ENCODE measurements around the gene TBC1D1. TPM values are rescaled to one million over a fixed set of nuclear protein-coding genes. Genes with fewer than 3 reads are reported as not detected.

TBC1D1 gene
- total RNA-seq, 1 donor from 2014 or later, result 56.5 TPM

DNA sequence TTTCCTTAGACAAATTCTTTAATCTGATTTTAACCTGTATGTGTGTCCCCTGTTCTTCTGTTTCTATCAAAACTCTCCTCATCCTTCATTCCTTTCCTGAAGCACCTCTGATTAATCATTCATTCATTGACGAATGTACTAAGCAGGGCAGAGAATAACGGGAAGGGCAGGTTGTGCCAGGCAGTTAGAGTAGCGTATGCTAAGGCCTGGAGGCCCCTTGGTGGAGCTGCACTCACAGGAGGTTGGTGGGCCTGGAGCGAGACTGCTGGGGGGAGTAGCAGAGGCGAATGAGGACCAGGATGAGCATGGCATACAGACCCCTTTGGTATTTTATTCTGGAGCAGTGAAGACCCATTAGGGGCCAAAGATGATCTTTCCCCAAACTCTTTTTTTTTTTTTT, 91.9 kb downstream of the TBC1D1 start:
- ATAC-seq (peak in 1 of 2 donors; percentile 55), DNase-seq (no peak)
- intact Hi-C loops (cut with DNase I), result no loop called here
- Histone ChIP-seq H3K27ac (peak overlapping the region; percentile 12), H3K27me3 (ENCODE audit: low read depth) (no peaks in the 10 kb centered on the region), H3K9me3 (no peaks in the 10 kb centered on the region), H3K36me3 (no peaks in the 10 kb centered on the region), H3K4me3 (no peak overlapping the region), H3K4me1 (peaks cover 29% of the 10 kb centered on the region)
- TF ChIP-seq CTCF (IDR thresholded peaks at IDR 0.05), result no peak

DNA sequence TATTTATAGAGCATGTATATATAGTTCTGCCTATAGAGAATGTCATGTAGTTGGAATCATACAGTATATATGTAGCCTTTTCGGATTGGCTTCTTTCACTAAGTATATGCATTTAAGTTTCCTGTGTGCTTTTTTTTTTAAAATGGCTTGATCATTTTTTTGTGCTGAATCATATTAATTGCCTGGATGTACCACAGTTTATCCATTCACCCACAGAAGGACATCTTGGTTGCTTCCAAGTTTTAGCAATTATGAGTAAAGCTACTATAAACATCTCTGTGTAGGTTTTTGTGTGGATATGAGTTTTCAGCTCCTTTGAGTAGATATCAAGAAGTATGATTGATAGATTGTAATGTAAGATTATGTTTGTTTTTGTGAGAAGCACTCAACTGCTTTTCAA, 93.1 kb downstream of the TBC1D1 start:
- DNase-seq, result no peak
- no peak for TF ChIP-seq CTCF (IDR thresholded peaks at IDR 0.05)

DNA sequence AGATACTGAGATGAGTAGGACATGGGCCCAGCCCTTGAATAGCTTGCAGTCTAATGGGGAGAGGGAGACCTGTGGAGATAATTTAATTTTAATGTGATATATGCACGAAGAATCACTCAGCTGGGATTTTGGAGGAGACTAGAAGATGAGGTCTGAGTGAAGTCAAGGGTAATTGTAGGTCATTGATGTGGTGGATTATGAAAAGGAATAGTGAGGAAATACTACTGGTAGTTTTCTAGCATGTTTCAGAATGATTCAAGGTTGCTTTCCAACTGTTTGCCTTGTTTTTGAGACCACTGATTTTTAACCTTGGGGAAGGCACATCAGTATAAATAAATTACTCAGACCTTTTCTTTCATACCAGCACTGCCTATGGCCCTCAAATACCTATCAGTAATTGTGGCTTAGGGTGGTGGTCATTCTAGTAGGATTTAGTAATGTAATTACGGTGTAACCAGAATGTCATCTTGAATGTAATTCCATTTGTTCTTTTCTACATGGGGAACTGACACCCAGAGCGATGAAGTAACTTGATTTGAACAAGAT, 94.9 kb downstream of the TBC1D1 start:
- Histone ChIP-seq H3K4me1 (peaks cover 41% of the 10 kb centered on the region), H3K27ac (no peak overlapping the region), H3K9me3 (no peaks in the 10 kb centered on the region), H3K27me3 (ENCODE audit: low read depth) (no peaks in the 10 kb centered on the region), H3K36me3 (no peaks in the 10 kb centered on the region), H3K4me3 (no peak overlapping the region)
- intact Hi-C loops (cut with DNase I), result no loop called here
- DNase-seq, result no peak
- TF ChIP-seq CTCF (IDR thresholded peaks at IDR 0.05), result no peak
- no peak for ATAC-seq

More for the DNA sequence above, 93.1 kb downstream of the TBC1D1 start:
- no peaks in the 10 kb centered on the region for H3K36me3 ChIP-seq
- H3K4me1 ChIP-seq, result peaks cover 24% of the 10 kb centered on the region
- no peak overlapping the region for H3K27ac ChIP-seq
- no peaks in the 10 kb centered on the region for H3K9me3 ChIP-seq
- H3K4me3 ChIP-seq, result no peak overlapping the region
- H3K27me3 ChIP-seq (ENCODE audit: low read depth), result no peaks in the 10 kb centered on the region
- intact Hi-C loops (cut with DNase I), result no loop called here
- ATAC-seq, result no peak

- no peak for TF ChIP-seq CTCF (IDR thresholded peaks at IDR 0.05)
- Histone ChIP-seq H3K4me1 (peaks cover 41% of the 10 kb centered on the region), H3K36me3 (no peaks in the 10 kb centered on the region), H3K27ac (no peak overlapping the region), H3K9me3 (no peaks in the 10 kb centered on the region), H3K4me3 (no peak overlapping the region), H3K27me3 (ENCODE audit: low read depth) (no peaks in the 10 kb centered on the region)
- DNase-seq (no peak), ATAC-seq (peak; percentile 42 to 55)
- intact Hi-C loops (cut with DNase I), result no loop called here
Observed at GRCh38 chr4:37988670-37989069, 97.8 kb downstream of the TBC1D1 start.

GRCh38 chr4:37989398-37990260, 98.7 kb downstream of the TBC1D1 start:
- H3K36me3 ChIP-seq, result no peaks in the 10 kb centered on the region
- no peak for TF ChIP-seq CTCF (IDR thresholded peaks at IDR 0.05)
- intact Hi-C loops (cut with DNase I), result no loop called here
- H3K27me3 ChIP-seq (ENCODE audit: low read depth), result no peaks in the 10 kb centered on the region
- ATAC-seq (peak; percentile 62 to 64), DNase-seq (no peak)
- H3K4me3 ChIP-seq, result no peak overlapping the region
- H3K27ac ChIP-seq, result peak overlapping the region; percentile 57
- no peaks in the 10 kb centered on the region for H3K9me3 ChIP-seq
- H3K4me1 ChIP-seq, result peaks cover 45% of the 10 kb centered on the region

All from lower lobe of right lung (tissue), 2 donors.